Activated CD4-positive, alpha-beta T cell treated with anti-CD3 and anti-CD28 coated beads for 4 hours (primary cell): Measurements from ENCODE around the gene OR10X1.

Experiments used
- DNase-seq, 2 donors: peaks; one replicate each; pipeline ENCODE4 v3.0.0-alpha.2; 2020

The OR10X1 gene

GRCh38 chr1:158579733-158580132 is at the start of gene OR10X1:
OR10X1 (minus strand) TSS chr1:158579899; CDS start chr1:158579899, 0 bp downstream.
- DNase-seq, result no peak

GRCh38 chr1:158613764-158614163 is 34.1 kb upstream of the OR10X1 start:
- no peak for DNase-seq

GRCh38 chr1:158611916-158612315 is 32.2 kb upstream of the OR10X1 start:
- no peak for DNase-seq

GRCh38 chr1:158607296-158607695 is 27.6 kb upstream of the OR10X1 start:
- DNase-seq, result no peak

GRCh38 chr1:158604968-158605367 is 25.3 kb upstream of the OR10X1 start, which contains the start of gene OR10Z1:
OR10Z1 (plus strand) TSS chr1:158605268; CDS start chr1:158606439, 1,171 bp downstream.
- DNase-seq, result no peak

GRCh38 chr1:158600735-158601134 is 21.0 kb upstream of the OR10X1 start:
- DNase-seq, result no peak

GRCh38 chr1:158586942-158587341 is 7.2 kb upstream of the OR10X1 start:
- no peak for DNase-seq

GRCh38 chr1:158583962-158584361 is 4.3 kb upstream of the OR10X1 start:
- DNase-seq, result no peak

- DNase-seq, result no peak
Measured at GRCh38 chr1:158577561-158577960, 2.1 kb downstream of the OR10X1 start.

GRCh38 chr1:158572226-158572625 is 7.5 kb downstream of the OR10X1 start:
- DNase-seq, result no peak

GRCh38 chr1:158570480-158570879 is 9.2 kb downstream of the OR10X1 start, which contains the start of gene OR6P1:
OR6P1 (minus strand) TSS chr1:158570580; CDS start chr1:158563604, 6,976 bp downstream.
- no peak for DNase-seq

GRCh38 chr1:158564608-158565007 is 15.1 kb downstream of the OR10X1 start:
- DNase-seq, result no peak

- DNase-seq, result no peak
Measured at GRCh38 chr1:158563853-158564252, 15.8 kb downstream of the OR10X1 start.

- no peak for DNase-seq
Measured at GRCh38 chr1:158559696-158560095, 20.0 kb downstream of the OR10X1 start.

GRCh38 chr1:158554352-158554751 is 25.3 kb downstream of the OR10X1 start, which contains the start of gene OR6Y1:
OR6Y1 (minus strand) TSS chr1:158554405; CDS start chr1:158548105, 6,300 bp downstream.
- DNase-seq, result no peak

- no peak for DNase-seq
Measured at GRCh38 chr1:158552296-158552695, 27.4 kb downstream of the OR10X1 start.

GRCh38 chr1:158547533-158547932 is 32.2 kb downstream of the OR10X1 start:
- DNase-seq, result no peak

- no peak for DNase-seq
Measured at GRCh38 chr1:158537609-158538008, 42.1 kb downstream of the OR10X1 start.

GRCh38 chr1:158534496-158534895 is 45.2 kb downstream of the OR10X1 start:
- no peak for DNase-seq
